ENCODE measurements around the gene TOLLIP. TPM values are rescaled to one million over a fixed set of nuclear protein-coding genes. Genes with fewer than 3 reads are reported as not detected.
"Not testable (repeated sequence)": the region's sequence is repeated elsewhere in the genome, so short reads cannot be mapped to it uniquely, and the experiment has no call there.

Gene TOLLIP
- polyA plus RNA-seq, 1 experiment = 38.3 TPM

DNA sequence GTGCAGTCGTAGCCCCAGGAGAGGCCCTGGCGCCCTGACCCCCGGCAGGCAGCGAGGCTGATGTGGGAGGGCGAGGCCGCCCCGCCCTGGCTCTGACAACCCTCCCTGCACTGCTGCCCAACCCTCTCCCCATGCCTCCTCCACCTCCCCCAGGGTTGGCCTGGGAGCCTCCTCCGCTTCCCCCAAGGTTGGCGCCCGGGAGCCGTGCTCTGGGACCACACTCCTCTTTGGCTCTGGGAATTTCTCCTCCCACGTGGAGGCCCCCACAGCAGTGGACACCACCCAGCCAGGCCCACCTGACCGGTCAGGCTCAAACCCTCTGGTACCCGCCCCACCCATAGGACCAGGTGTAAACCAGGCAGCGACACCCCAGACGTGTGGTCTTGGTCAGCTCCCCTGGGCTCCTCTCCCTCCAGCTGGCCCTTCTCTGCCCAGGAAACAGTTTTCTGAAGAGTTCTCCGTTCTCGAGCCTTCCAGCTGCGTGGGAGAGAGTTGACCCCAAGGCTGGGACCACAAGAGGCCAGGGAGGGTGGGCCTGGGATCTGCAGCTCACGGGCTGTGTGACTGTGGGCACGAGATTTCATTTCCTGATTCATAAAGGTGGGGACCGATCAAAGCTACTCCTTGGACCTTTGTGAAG lies 40.8 kb upstream of the TOLLIP start:
- Histone ChIP-seq H3K27me3 (ENCODE audit: control insufficient read depth, insufficient read depth, low read length) (peaks cover 6% of the 10 kb centered on the region), H3K4me3 (ENCODE audit: low read depth, low read length) (no peak overlapping the region), H3K36me3 (ENCODE audit: control insufficient read depth, insufficient read depth, low read length) (no peaks in the 10 kb centered on the region)
- TF ChIP-seq, protein P1, sequence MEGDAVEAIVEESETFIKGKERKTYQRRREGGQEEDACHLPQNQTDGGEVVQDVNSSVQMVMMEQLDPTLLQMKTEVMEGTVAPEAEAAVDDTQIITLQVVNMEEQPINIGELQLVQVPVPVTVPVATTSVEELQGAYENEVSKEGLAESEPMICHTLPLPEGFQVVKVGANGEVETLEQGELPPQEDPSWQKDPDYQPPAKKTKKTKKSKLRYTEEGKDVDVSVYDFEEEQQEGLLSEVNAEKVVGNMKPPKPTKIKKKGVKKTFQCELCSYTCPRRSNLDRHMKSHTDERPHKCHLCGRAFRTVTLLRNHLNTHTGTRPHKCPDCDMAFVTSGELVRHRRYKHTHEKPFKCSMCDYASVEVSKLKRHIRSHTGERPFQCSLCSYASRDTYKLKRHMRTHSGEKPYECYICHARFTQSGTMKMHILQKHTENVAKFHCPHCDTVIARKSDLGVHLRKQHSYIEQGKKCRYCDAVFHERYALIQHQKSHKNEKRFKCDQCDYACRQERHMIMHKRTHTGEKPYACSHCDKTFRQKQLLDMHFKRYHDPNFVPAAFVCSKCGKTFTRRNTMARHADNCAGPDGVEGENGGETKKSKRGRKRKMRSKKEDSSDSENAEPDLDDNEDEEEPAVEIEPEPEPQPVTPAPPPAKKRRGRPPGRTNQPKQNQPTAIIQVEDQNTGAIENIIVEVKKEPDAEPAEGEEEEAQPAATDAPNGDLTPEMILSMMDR (IDR thresholded peaks at IDR 0.05; ENCODE audit: insufficient read depth, low read depth, low read length) = no peak
- CTCF ChIA-PET = no interaction called here
- POLR2A ChIA-PET = no interaction called here
- DNase-seq (ENCODE audit: low read depth) = no peak

DNA sequence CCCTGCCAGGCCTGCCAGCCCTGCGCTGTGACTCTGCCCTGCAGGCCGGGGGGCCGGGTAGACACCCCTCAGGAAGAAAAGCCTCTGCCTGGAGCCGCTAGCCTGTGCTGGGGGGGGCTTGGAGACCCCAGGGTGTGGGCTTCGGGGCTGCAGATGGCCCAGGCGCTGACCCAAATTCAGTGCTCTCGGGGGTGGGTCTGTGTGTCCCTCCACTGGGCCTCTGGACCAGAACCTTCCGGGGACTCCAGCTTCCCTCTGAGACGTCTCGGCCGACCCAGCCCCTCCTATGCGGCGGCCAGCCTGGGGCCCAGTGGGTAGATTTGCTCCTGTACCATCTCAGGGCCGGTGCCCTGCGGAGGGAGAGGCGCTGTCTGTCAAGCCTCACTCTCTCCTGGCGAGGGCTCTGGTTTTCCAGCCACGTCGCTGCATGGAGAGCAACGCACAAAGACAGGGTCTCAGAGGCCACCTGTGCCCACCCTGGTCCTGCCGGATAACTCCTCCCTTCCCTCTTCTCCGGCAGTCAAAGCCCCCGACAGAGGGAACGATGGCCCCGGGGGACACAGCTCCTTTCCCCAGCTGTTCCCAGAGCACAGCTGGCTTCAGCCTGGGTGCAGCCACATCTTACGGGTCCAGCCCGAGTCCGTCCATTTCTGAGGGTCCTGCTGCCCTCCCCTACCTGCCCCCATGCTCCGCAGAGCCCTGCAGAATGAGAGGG lies 40.1 kb upstream of the TOLLIP start:
- ChIA-PET CTCF (no interaction called here), POLR2A (no interaction called here)
- TF ChIP-seq, protein P1 (IDR thresholded peaks at IDR 0.05; ENCODE audit: insufficient read depth, low read depth, low read length) = no peak
- H3K36me3 ChIP-seq (ENCODE audit: control insufficient read depth, insufficient read depth, low read length) = no peaks in the 10 kb centered on the region
- peaks cover 6% of the 10 kb centered on the region for H3K27me3 ChIP-seq (ENCODE audit: control insufficient read depth, insufficient read depth, low read length)
- H3K4me3 ChIP-seq (ENCODE audit: low read depth, low read length) = no peak overlapping the region
- no peak for DNase-seq (ENCODE audit: low read depth)

DNA sequence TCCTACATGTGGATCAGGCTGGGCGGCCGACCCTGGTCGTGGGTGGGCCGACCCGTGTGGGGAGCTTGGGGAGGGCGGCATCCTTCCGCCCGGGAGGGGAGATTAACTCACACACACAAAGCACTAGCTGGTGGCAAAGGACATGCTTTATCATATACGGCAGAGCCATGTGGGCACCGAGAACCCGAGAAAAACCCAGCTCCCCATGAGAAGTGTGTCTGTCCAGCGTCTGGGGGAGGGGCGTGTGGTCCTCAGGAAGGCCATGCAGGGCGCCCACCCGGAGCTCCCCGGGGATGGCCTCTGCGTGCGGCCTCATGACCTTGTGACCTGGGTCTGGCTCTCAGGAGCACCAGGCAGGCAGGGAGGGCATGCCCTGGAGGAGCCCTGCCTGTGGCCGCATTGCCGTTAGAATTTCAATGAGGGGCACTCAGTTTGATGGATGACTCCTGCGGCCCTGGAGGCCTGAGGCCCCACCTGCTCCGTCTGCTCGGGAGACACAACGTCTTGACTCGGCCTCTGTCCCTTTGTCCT lies 39.4 kb upstream of the TOLLIP start:
- peaks cover 6% of the 10 kb centered on the region for H3K27me3 ChIP-seq (ENCODE audit: control insufficient read depth, insufficient read depth, low read length)
- TF ChIP-seq, protein P1 (IDR thresholded peaks at IDR 0.05; ENCODE audit: insufficient read depth, low read depth, low read length) = no peak
- H3K36me3 ChIP-seq (ENCODE audit: control insufficient read depth, insufficient read depth, low read length) = no peaks in the 10 kb centered on the region
- POLR2A ChIA-PET = no interaction called here
- CTCF ChIA-PET = no interaction called here
- no peak overlapping the region for H3K4me3 ChIP-seq (ENCODE audit: low read depth, low read length)
- no peak for DNase-seq (ENCODE audit: low read depth)

DNA sequence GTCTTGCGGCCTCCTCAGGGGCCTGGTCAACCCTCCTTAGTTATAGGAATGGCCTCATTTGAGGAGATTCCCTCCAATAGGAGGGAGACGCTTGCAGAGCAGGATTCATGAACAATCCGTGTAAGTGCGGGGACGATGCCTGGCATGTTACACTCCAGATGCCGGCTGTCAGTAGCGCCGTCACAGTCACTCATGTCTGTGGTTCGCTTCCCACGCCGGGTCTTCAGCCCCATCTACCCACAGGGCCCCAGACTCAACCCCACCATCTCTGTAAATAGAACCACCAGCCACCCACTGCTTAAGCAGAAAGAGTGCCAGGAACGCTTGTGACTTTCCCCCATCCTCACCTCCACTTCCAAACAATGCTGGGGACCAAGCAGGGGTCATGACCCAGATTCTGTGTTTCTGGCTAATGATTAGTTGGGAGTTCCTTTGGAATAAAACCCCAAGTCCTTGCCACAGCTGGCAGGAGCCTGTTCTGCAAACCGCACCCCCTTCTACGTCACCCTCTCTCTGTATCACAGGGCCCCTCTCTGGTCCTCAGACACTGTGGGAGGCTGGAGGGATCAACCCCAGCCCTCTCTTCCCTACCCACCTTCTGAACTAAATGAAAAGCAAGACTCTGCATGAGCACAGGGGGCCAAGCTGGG lies 38.8 kb upstream of the TOLLIP start:
- H3K36me3 ChIP-seq (ENCODE audit: control insufficient read depth, insufficient read depth, low read length) = no peaks in the 10 kb centered on the region
- TF ChIP-seq, protein P1 (IDR thresholded peaks at IDR 0.05; ENCODE audit: insufficient read depth, low read depth, low read length) = no peak
- H3K27me3 ChIP-seq (ENCODE audit: control insufficient read depth, insufficient read depth, low read length) = peaks cover 6% of the 10 kb centered on the region
- no peak overlapping the region for H3K4me3 ChIP-seq (ENCODE audit: low read depth, low read length)
- POLR2A ChIA-PET = no interaction called here
- no peak for DNase-seq (ENCODE audit: low read depth)
- CTCF ChIA-PET = no interaction called here

DNA sequence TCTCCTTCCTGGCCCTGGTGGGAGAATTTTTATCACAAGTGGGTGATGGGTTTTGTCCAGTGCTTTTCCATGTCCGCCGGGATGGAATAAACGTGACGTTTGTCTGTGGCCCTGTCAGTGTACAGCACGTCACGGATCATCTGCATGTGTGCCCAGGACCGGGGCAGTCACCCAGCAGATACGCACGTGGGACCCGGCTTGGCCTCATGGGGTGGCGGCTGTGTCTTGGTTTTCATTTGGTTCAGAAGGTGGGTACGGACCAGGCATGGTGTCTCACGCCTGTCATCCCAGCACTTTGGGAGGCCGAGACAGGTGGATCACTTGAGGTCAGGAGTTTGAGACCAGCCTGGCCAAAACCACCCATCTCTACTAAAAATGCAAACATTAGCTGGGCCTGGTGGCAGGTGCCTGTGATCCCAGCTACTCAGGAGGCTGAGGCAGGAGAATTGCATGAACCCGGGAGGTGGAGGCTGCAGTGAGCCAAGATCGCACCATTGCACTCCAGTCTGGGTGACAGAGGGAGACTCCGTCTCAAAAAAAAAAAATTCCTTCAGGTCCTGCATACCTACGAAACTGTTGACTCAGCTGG lies 38.1 kb upstream of the TOLLIP start:
- POLR2A ChIA-PET; H3K27me3 ChIP-seq (ENCODE audit: control insufficient read depth, insufficient read depth, low read length); DNase-seq (ENCODE audit: low read depth); CTCF ChIA-PET; H3K36me3 ChIP-seq (ENCODE audit: control insufficient read depth, insufficient read depth, low read length); H3K4me3 ChIP-seq (ENCODE audit: low read depth, low read length): not testable (repeated sequence)

Measured in BJ (cell line).